ENCODE measurements around the gene GIMAP7.
"Not testable (repeated sequence)": the region's sequence is repeated elsewhere in the genome, so short reads cannot be mapped to it uniquely, and the experiment has no call there.

Gene GIMAP7

DNA sequence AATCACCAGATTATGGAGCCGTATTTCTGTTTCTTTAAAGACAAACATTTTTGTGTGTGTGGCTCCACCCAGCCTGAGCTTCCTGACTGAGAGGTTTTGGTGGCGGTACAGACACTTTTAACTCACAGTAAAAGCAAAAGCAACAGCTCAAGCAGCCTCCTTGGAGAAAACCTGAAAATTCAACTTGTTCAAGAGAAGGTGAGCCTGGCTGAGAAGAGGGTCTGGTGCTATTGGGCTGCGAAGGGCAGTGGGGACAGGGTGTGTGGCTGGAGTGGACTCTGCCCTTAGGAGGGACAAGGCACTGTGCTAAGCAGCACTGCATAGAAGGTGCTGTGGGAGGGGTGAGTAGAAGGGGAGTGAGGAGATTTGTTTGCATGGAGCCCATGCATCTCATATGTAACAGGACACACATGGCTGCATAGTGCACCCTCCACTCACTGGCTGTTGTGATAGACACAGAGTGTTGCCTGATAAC, at the start of gene GIMAP7:
GIMAP7 (plus strand) TSS at position 125 of the 475 bp plus-strand sequence. CDS start 5,103 bp downstream, outside the sequence.
- DNase-seq, result no peak

DNA sequence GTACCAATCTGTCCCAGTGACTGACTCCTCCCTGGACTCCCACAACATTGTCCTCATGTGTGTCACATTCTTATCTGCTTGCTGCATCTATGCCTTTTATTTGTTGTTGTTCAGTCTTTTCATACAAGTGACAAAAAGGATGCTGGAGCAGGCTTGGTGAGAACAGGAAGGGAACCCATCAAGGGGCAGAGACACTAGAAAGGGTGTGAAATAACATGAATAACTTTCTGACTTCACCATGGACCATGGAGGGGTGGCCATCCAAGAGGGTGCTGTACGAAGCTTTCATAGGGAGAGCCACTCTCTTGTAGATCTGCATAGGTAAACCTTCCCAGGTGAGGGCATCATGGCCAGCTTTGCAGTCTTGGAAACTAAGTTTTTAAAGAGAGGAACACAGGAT, 49.7 kb upstream of the GIMAP7 start:
- no peak for DNase-seq

DNA sequence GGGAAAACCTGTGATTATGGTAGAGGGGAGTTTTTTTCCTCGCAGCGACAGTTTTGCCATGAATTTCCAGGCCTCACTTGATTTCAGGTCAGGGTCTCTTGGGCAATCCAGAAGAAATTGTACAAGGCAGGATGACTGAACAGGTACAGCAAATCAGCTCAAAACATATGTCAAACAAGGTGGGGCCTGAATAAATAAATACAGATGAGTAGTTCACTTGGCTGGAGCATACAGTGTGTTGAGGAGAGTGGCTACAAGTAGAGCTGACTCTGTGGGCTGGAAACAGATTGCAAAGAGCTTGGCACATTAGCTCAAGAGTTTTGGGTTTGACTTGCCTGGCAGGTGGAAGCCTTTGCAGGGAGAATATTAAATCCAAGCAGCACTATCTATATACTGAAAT, 49.3 kb upstream of the GIMAP7 start:
- no peak for DNase-seq

DNA sequence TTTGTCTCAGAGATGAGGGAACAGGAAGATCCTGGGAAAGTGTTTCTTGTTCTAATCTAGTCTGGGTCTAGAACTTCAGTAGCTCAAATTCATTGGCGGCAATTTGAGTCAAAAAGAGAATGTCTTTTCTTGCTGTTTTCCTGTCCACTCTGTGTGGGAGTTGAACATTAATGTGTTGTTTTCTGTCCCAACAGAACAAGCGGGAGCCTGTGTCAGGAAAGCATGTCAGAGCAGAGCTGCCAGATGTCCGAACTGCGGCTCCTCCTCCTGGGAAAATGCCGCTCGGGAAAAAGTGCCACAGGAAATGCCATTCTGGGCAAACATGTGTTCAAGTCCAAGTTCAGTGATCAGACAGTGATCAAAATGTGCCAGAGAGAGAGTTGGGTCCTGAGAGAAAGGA, 48.2 kb upstream of the GIMAP7 start:
- no peak for DNase-seq

DNA sequence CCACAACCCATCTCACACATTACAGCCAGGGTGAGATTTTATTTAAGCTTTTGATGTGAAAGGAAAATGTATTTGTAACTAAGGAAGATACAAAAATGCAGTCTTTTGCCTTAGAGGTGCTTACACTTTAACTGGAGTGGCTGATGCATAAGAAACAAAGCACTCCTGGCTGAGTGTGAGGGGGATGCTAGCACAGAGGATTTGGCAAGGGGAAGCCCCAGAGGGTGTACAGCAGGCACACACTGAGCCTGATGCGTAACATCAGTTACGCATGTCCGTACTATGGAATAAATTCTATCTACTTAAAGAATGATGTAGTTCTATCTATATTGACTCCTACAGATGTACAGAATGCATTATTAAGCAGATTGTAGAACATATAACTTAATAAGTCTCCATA, 46.4 kb upstream of the GIMAP7 start:
- DNase-seq, result no peak

DNA sequence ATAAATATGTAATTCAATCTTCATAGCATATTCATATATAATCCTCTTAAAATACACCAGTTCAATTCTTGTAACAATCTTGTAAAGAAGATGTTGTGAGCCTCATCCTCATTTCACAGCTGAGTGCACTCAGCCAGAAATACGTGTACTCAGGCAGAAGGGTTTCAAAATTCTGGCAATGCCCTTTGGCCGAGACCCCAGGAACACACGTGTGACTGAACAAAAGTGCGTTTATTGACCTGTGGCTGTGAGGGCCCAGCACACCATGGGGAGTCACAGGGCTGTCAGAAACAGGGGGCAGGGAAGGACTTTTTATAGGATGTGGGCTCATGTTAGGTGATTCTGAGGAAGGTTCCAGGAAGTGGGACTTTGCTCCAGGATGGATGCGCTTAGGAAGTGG, 42.8 kb upstream of the GIMAP7 start:
- no peak for DNase-seq

DNA sequence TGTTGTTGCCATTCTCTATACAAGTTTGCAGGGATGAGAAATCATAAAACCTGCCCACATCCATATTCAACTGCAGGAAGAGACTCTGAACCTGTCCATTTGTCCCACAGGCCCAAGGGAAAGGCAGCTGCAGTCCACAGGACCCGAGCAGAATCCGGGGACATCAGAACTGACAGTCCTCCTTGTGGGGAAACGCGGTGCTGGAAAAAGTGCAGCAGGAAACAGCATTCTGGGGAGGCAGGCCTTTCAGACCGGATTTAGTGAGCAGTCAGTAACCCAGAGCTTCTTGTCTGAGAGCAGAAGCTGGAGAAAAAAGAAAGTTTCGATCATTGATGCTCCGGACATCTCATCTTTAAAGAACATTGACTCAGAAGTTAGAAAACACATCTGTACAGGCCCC, 40.8 kb upstream of the GIMAP7 start:
- DNase-seq, result no peak

DNA sequence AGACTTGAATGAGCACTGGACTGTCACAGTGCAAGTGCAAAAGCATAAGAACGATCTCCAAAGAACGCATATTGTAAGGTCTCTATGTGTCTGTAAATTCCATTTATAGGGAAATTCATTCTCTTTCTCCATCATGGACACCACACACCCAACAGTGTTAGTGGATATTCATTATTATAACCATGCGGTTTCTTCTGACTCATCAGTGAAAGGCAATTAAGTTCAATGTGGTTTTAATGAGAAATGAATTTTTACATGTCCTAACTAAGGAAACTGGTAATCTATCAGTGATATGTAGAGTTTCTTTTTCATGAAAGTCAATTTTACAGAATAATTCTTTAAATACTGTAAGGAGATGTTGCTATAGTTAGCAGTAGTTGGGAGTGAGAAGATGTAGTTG, 38.4 kb upstream of the GIMAP7 start:
- DNase-seq, result no peak

DNA sequence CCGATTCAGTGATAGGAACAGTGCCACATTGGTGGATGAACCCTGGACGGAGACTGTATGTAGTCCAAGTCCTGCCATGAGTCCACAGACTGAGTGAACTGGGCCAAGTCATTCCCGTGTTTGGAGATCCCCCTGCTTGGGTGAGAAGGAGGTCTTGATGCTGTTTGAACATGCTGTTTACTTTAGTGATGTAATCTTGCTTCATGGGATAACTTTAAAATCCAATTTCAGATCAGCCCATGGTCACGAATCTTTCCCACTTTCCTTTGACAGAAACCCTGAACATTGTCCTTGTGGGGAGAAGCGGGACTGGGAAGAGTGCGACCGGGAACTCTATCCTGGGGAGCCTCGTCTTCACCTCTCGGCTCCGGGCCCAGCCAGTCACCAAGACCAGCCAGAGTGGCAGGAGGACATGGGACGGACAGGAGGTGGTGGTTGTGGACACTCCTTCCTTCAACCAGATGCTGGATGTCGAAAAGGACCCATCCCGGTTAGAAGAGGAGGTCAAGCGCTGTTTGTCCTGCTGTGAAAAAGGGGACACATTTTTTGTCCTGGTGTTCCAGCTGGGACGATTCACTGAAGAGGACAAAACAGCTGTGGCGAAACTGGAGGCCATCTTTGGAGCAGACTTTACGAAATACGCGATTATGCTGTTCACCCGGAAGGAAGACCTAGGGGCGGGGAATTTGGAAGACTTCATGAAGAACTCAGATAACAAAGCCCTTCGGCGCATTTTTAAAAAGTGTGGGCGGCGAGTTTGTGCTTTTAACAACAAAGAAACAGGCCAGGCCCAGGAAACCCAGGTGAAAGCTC, 37.6 kb upstream of the GIMAP7 start:
- DNase-seq, result no peak

DNA sequence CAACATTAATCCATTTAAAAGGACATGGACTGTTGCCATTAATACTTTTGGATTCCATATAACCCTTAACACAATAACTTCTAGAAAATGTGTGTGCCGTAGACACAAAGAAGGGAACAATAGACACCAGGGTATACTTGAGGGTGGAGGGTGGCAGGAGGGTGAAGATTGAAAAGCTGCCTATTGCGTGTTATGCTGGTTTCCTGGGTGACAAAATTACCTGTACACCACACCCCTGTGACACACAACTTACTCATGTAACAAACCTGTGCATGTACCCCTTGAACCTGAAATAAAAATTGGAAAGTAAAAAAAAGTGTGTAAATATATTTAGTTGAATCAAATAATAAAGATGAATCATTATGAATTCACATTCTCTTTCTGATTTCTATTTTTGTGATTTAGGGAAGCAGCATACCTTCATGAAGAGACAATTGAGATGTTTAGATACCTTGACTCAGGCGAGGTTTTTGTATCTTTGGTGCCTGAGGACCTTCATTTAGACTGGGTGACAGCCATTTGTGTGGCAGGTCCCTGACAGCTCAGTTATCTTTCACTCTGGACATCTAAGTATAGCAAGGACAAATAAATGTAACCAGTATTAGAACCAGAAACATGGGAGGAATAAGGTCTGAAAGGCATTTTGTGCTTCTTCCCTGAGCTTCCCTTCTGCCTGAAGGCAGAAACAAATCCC, 35.5 kb upstream of the GIMAP7 start:
- no peak for DNase-seq

DNA sequence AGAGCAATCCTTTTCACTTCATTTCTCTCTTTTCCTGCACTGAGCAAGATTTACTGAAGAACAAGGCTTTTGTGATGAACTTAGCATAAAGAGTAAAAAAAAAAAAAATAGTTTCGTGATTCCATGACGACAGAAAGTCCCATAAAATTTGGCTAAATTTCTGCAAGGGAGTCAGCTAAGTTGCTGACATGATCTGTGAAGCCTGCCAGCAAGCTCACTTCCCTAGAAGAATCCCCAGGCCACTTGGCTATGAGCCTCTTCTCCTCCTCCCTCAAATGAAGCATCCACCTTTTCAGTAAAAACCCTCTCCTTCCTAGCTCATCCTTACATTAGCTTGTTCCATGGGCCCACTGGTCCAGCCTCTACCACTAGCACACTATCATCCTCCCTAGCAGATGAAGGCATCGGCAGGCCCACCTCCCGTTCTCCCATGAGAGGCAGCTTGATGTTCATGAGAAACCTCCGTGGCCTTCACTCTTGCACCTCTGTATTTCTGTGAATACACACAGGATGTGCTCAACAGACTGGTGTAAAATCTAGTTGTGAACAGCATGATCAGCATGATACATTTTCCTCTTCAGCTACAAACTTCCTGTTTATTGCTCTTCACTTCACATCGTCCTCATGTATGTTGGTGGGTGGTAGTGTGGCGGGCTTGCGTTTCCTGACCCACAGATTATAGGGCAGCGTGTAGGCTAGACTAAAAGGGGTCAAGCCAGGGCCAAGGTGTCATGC, 33.3 kb upstream of the GIMAP7 start:
- DNase-seq, result no peak

DNA sequence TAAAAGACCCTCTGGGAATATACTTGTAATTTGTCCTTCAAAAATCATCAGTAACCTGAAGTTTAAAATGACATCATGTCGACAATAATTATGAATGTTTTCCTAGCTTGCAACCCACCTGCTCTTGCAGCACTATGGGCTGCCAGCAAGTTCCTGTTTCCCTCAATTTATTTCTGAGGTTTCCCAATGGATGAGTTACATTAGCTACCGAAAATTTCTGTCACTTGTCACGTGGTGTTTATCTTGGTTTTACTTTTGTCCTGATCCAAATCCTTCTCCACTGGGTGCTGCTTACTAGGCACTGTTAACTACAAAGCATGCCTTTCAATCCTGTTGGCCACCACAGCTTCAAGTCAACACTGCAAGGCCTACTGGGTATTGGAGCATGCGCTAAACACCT, 32.8 kb upstream of the GIMAP7 start:
- DNase-seq, result no peak

DNA sequence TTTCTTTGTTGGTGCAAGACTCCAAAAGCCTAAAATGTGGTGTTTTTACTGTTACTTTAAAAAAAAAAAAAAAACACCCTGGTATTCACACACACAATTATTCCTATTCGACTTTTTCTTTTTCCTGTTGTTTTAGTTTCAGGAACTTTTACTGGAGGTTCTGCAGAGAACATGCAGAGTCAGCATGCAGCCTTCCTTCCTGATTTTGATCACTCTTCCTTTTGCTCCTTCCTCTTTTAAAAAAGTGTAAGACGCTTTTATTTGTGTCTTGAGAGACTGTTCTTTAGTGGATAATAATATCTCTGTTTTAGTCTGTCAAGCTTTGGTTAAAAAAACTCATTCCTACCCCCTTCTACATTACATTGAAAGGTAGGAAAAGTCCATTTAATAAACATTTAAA, 31.2 kb upstream of the GIMAP7 start:
- not testable (repeated sequence) for DNase-seq

DNA sequence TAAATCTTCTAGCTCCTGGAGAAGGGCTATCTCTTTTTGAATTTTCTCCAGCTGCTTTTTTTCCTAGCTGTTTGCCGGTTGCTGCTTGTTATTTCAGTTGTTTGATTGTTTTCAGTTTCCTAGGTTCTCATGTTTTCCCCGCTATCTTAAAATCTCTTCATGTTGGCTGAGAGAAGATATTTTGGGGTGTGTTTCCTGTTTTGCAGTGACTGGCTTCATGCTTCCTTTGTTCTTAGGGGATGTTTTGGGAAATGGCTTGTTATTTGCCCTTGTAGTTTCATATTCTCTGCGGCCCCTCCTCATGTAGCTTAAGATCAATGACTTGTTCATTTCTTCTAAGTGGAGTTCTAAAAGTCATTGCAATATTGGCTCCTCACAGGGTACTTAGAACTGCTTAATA, 30.6 kb upstream of the GIMAP7 start:
- DNase-seq, result not testable (repeated sequence)

DNA sequence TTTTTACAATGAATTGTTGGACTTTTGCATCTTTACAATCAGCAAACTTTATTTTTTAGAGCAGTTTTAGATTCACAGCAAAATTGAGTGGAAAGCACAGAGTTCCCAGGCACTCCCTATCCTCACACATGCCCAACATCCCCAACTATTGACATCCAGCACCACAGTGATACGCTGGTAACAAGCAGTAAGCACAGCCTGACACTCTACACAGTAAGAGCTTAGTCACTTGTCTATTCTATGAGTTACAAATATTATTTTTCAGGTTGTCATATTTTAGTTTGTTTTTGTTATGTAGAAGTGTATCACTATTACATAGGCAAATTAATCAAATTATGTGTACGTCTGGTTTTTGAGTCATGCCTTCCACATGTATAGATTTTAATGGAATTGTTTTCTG, 27.0 kb upstream of the GIMAP7 start:
- no peak for DNase-seq

DNA sequence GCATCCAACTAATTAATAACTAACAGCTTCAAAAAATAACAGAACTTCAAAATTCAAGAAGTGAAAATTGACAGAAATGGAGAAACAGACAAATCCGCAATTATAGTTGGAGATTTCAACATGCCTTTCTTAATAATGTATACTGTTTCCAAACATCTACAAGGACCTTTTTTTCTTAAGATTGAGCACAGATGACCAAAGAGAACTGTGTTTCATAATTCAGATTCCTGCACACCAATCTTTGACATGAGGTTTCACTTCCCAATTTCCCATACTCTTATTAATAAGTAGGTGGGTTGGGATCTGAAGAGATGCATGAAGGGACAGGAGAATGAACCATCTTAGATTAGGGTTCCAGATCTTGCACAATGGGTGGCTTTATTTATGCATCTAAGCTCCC, 24.9 kb upstream of the GIMAP7 start:
- no peak for DNase-seq

DNA sequence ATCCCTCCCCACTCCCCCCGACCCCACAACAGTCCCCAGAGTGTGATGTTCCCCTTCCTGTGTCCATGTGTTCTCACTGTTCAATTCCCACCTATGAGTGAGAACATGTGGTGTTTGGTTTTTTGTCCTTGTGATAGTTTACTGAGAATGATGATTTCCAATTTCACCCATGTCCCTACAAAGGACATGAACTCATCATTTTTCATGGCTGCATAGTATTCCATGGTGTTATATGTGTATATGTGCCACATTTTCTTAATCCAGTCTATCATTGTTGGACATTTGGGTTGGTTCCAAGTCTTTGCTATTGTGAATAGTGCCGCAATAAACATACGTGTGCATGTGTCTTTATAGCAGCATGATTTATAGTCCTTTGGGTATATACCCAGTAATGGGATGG, 21.2 kb upstream of the GIMAP7 start:
- DNase-seq, result not testable (repeated sequence)

DNA sequence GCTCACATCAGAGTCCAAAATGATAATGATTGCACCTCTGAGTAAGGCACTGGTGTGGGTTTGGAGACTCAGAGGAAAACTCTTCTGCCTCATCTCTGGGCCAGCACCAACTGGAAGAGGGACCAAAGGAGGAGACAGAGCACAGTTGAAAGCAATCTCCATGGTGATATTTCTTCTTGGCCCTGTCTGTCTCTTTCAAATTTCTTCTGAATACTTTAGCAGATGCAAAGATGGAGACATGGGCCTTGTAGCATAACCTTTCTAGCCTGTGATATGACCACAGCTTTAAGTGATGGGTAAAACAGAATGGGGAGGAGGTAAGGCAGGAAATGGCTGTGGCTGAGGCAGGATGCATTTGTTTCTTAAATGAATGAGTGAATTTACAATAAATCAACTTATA, 12.2 kb upstream of the GIMAP7 start:
- no peak for DNase-seq

DNA sequence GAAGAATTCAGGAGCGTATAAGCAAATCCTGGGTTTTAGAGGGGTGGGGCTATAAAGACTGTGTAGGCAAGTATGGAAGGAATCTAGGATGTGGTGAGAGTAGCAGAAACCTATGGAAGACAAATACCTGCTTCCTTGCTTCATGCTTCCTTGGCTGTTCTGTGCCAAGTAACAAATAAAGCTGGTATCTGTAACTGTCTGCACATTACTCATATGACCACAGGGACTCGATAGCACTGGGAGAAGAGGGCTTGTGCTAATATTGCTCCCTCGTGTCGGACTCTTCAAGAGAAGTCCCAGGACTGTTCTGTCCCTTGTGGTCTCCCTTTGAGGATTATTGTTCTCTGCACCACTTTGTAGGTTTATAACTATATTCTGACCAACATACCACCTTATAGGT, 11.5 kb upstream of the GIMAP7 start:
- DNase-seq, result no peak

DNA sequence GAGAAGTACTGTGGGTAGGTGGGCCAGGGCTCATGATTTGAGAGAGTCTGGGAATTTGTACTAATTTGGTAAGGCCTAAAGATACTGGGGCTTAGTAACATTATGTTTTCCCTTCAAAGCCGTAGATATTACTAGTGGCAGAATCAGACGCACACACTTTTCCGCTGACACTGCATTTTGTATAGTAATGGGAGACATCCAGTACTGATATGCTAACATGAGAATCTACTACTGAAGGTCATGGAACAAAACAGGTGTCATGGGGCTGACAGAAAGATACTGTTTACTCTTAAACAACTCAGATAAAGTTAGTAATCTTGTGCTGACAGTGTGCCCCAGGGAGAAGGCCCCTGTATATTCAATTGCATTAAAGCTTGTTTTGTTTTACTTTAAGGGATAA, 11.1 kb upstream of the GIMAP7 start:
- DNase-seq, result no peak

DNA sequence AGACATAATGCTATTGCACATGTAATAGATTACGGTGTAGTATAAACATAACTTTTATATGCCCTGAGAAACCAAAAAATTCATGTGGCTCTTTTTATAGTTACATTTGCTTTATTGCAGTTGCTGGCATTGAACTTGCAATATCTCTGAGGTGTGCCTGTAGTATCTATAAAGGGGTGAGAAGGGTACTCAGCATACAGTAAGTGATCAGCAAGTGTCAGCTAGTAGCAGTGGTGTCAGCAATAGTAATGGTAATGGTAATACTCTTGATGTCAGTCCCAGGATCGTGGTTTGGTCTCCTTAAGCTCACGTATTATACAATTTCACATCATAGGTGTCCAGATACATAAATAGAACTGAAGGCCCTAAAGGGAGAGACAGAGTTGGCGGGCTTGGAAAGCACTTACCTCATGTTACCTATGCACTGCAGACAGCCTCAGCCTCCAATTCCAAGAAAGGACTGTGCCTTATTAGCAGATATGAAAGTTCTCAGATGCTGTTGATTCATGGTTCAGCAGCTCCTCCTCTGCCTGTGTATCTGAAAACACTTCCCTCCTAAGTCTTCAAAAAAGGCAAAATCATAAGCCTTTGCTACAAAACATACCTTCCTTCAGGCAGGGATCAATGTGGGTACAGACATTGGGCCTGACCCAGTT, 6.6 kb upstream of the GIMAP7 start:
- no peak for DNase-seq

DNA sequence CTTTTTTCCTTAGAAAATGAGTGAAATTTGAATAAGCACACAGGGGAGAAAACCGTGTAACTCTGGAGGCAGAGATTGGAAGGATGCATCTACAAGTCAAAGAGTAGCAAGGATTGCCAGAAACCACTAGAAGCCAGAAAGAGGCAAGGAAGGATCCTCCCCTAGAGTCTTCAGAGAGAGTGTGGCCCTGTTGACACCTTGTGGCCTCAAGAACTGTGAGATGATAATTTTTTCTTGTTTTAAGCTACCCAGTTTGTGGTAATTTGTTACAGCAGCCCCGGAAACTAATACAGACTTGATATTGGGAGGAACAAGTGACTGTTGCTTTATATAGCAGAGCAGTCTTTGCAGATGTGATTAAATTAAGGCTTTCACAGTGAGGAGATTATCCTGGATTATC, 3.6 kb upstream of the GIMAP7 start:
- no peak for DNase-seq

DNA sequence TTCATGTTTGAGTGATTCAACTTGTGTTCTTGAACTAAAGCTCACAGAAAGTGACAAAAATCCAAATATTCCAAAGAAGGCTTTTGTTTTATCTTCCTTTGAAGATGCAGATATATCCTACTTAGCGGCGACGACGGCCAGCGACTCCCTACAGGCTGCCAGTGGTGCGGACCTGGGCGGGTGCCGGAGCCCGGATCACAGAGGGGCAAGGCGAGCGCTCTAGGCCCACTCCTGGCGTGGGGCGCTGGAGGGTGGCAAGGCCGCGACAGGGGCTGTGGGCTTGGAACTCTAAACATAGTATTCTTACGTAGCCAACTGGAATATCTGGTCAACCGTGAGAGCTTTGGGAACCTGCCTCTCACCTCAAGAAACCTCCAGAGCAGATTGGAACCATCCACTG, 914 bp upstream of the GIMAP7 start:
- DNase-seq, result no peak

All from NCI-H2081 (cell line).